DLD1 (cell line): ENCODE measurements around the gene EBF4.
"Not testable (repeated sequence)": the region's sequence is repeated elsewhere in the genome, so short reads cannot be mapped to it uniquely, and the experiment has no call there.

Source experiments
- in situ Hi-C: cut with HindIII; loops from 2 replicates; pipeline ENCODE4 v1.10.0; 2017; ENCODE audit warnings: low sequenced_read_pairs

EBF4 gene

GRCh38 chr20:2755451-2756055 is 63.0 kb downstream of the EBF4 start:
- in situ Hi-C loops = no loop called here

- in situ Hi-C loops = no loop called here
These were observed 63.6 kb downstream of the EBF4 start for GRCh38 chr20:2756056-2756611.

- in situ Hi-C loops = no loop called here
These were observed 64.4 kb downstream of the EBF4 start for GRCh38 chr20:2757001-2757400.

GRCh38 chr20:2757969-2758368 is 65.4 kb downstream of the EBF4 start:
- in situ Hi-C loops = no loop called here

- in situ Hi-C loops = no loop called here
These were observed 66.6 kb downstream of the EBF4 start for GRCh38 chr20:2759143-2759542.

GRCh38 chr20:2759603-2760296 is 67.2 kb downstream of the EBF4 start:
- in situ Hi-C loops = no loop called here

- in situ Hi-C loops = no loop called here
These were observed 67.8 kb downstream of the EBF4 start for GRCh38 chr20:2760297-2760951.

- in situ Hi-C loops = no loop called here
These were observed 68.3 kb downstream of the EBF4 start for GRCh38 chr20:2760952-2761305.

GRCh38 chr20:2761885-2762284 is 69.3 kb downstream of the EBF4 start:
- in situ Hi-C loops = no loop called here

- in situ Hi-C loops = no loop called here
These were observed 70.1 kb downstream of the EBF4 start for GRCh38 chr20:2762578-2763131.

GRCh38 chr20:2763186-2763585 is 70.6 kb downstream of the EBF4 start:
- in situ Hi-C loops = no loop called here

- in situ Hi-C loops = no loop called here
These were observed 75.4 kb downstream of the EBF4 start for GRCh38 chr20:2767768-2768631.

- in situ Hi-C loops = no loop called here
These were observed 76.0 kb downstream of the EBF4 start for GRCh38 chr20:2768632-2769015.

- in situ Hi-C loops = not testable (repeated sequence)
These were observed 77.5 kb downstream of the EBF4 start for GRCh38 chr20:2770091-2770490.

GRCh38 chr20:2771631-2772080 is 79.1 kb downstream of the EBF4 start:
- in situ Hi-C loops = no loop called here

GRCh38 chr20:2773812-2774211 is 81.2 kb downstream of the EBF4 start:
- in situ Hi-C loops = no loop called here

- in situ Hi-C loops = no loop called here
These were observed 82.6 kb downstream of the EBF4 start for GRCh38 chr20:2775139-2775538.

- in situ Hi-C loops = no loop called here
These were observed 86.2 kb downstream of the EBF4 start for GRCh38 chr20:2778602-2779321.

GRCh38 chr20:2780948-2781347 is 88.4 kb downstream of the EBF4 start:
- in situ Hi-C loops = no loop called here

- in situ Hi-C loops = no loop called here
These were observed 91.5 kb downstream of the EBF4 start for GRCh38 chr20:2783908-2784566.
